Thyroid gland (tissue), 4 donors: ENCODE results near the gene TLR2. TPM values are rescaled to one million over a fixed set of nuclear protein-coding genes. Genes with fewer than 3 reads are reported as not detected.
"Not testable (repeated sequence)": the region's sequence is repeated elsewhere in the genome, so short reads cannot be mapped to it uniquely, and the experiment has no call there.

Experiments
- DNase-seq, 2 donors: peaks; one replicate each; pipeline ENCODE4 v3.0.0-alpha.2; 2019
- H3K27ac ChIP-seq, 3 donors: fragments of 200-600 bp; sonication (generic); 1 replicate in 2 of 3; 2 replicates in 1 of 3; pipeline ENCODE4 v1.5.1; 2016 to 2019; ENCODE audit warnings: mild to moderate bottlenecking in 1 of 3, moderate library complexity in 1 of 3
- H3K27me3 ChIP-seq: fragments of 200-600 bp; sonication (generic); one replicate; pipeline ENCODE4 v1.5.1; 2019
- H3K36me3 ChIP-seq, 2 donors: fragments of 200-600 bp; sonication (generic); one replicate each; pipeline ENCODE4 v1.5.1; 2016 to 2019
- H3K4me1 ChIP-seq, 2 donors: fragments of 200-600 bp; sonication (generic); one replicate each; pipeline ENCODE4 v1.5.1; 2017 to 2019
- H3K4me3 ChIP-seq, 3 donors: fragments of 200-600 bp; sonication (generic); replicated peaks in 1 of 3; 1 replicate in 2 of 3; 2 replicates in 1 of 3; pipeline ENCODE4 v1.5.1; 2016; ENCODE audit warnings: mild to moderate bottlenecking in 1 of 3
- H3K9me3 ChIP-seq: fragments of 200-600 bp; sonication (generic); one replicate; pipeline ENCODE4 v1.5.1; 2017
- CTCF ChIP-seq, 6 experiments: fragments of 200-600 bp in 3 of 6; fragments of 450-650 bp in 3 of 6; sonication (generic) in 3 of 6; IDR thresholded peaks; one replicate each; pipeline ENCODE4 v1.5.1; 2016 to 2019; ENCODE audit warnings: antibody characterized with exemption in 6 of 6, mild to moderate bottlenecking in 2 of 6, inconsistent platforms in 1 of 6, moderate library complexity in 1 of 6
- POLR2A ChIP-seq, 2 donors: fragments of 450-650 bp; IDR thresholded peaks; one replicate each; pipeline ENCODE4 v1.6.1; 2017; ENCODE audit warnings: antibody characterized with exemption in 2 of 2, mild to moderate bottlenecking in 2 of 2, moderate library complexity in 1 of 2
- WGBS, 2 donors: methylation state at CpG; one replicate each; pipeline ENCODE4 v1.1.5; 2017; 5-methylcytosine and 5-hydroxymethylcytosine counted together
- intact Hi-C: fragments of 100-400 bp; cut with DNase I; formaldehyde crosslinking; loops from one replicate; pipeline ENCODE4 v1.15.1; 2023
- total RNA-seq, 4 donors: library from RNA; depleted of rRNA; stranded (reverse); fragments of >200 nt; gene quantifications; one replicate each; pipeline ENCODE4 v1.2.3, GENCODE V29; 2016

The TLR2 gene
- total RNA-seq, 4 donors from 2014 or later: 5.5 to 9.9 (median 7.7) TPM

DNA sequence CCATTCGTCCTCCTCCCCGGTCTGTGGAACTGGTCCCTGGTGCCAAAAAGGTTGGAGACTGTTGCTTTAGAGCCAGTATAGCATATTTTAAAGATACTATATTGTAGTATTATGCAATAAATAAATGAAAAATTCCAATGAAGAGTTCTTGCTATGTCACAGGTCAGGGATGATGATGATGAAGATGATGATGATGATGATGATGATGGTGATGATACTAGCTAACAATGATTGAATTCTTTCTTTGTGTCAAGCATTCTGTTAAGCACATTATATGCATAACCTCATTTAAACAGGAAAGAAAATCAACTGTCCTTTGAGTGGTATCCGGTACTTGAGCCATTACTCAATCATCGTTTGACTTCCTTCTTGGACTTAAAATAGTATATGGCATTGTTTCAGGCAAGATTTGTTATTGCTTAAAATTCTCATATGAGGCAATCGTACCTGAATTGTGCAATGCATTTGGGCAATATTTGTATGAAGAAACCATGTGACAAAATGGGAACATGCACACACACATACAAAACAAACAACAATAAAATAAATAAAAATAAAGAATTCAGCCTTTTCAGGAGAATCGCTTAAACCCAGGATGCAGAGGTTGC lies 22.8 kb upstream of the TLR2 start:
- intact Hi-C loops: no loop called here
- DNase-seq: no peak
- H3K27ac ChIP-seq: no peak overlapping the region

DNA sequence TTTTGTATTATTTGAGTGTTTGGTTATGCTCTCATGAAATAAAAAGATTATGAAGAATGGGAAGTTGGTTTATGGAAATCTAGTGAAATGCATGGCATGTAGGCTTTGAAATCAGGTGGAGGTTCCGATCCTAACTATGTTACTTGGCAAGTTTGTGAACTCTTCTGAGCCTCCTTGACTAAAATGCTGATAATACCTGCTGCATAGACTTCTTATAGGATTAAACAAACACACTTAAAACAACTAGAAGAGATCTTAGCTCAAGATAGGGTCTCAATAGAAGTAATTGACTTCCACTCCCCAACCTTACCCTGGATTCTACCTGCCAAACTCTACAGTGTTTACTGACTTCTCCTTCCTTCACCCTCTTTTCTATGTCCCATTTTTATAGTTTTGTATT lies 22.2 kb upstream of the TLR2 start:
- Histone ChIP-seq H3K4me1 (peaks cover 0 to 4% of the 10 kb centered on the region in 2 donors), H3K27ac (no peak overlapping the region), H3K36me3 (no peaks in the 10 kb centered on the region), H3K4me3 (no peak overlapping the region), H3K27me3 (no peaks in the 10 kb centered on the region), H3K9me3 (no peaks in the 10 kb centered on the region)
- no peak for DNase-seq
- WGBS, 2 donors: 55 to 65% methylated on average over 1 of the region's 1 CpG
- TF ChIP-seq CTCF (IDR thresholded peaks at IDR 0.05): no peak
- intact Hi-C loops: no loop called here

More for the DNA sequence above, 22.8 kb upstream of the TLR2 start:
- Histone ChIP-seq H3K4me3 (no peak overlapping the region), H3K27me3 (no peaks in the 10 kb centered on the region), H3K4me1 (peaks cover 0 to 4% of the 10 kb centered on the region in 2 donors), H3K9me3 (no peaks in the 10 kb centered on the region), H3K36me3 (no peaks in the 10 kb centered on the region)
- no peak for TF ChIP-seq POLR2A (IDR thresholded peaks at IDR 0.05)
- WGBS, 2 donors: 65% methylated on average over 6 of the region's 6 CpGs

GRCh38 chr4:153663667-153664066 lies 20.4 kb upstream of the TLR2 start:
- DNase-seq: no peak
- no peak for TF ChIP-seq CTCF (IDR thresholded peaks at IDR 0.05)
- no peak for TF ChIP-seq POLR2A (IDR thresholded peaks at IDR 0.05)
- Histone ChIP-seq H3K9me3 (no peaks in the 10 kb centered on the region), H3K36me3 (no peaks in the 10 kb centered on the region), H3K4me3 (no peak overlapping the region), H3K27ac (no peak overlapping the region), H3K4me1 (peaks cover 0 to 4% of the 10 kb centered on the region in 2 donors), H3K27me3 (no peaks in the 10 kb centered on the region)
- WGBS, 2 donors: 89 to 97% methylated on average over 1 of the region's 1 CpG
- intact Hi-C loops: no loop called here

- DNase-seq, H3K4me3 ChIP-seq, H3K4me1 ChIP-seq, H3K27ac ChIP-seq, H3K9me3 ChIP-seq, intact Hi-C loops, H3K27me3 ChIP-seq, H3K36me3 ChIP-seq: not testable (repeated sequence)
- 70 to 83% methylated on average over 1 of the region's 1 CpG for WGBS, 2 donors
Observed at GRCh38 chr4:153666505-153666904, 17.6 kb upstream of the TLR2 start.

- Histone ChIP-seq H3K4me1 (no peaks in the 10 kb centered on the region), H3K27ac (no peak overlapping the region), H3K4me3 (no peak overlapping the region), H3K9me3 (no peaks in the 10 kb centered on the region), H3K27me3 (no peaks in the 10 kb centered on the region), H3K36me3 (no peaks in the 10 kb centered on the region)
- DNase-seq: no peak
- intact Hi-C loops: no loop called here
- WGBS, 2 donors: 75 to 82% methylated on average over 2 of the region's 2 CpGs
- TF ChIP-seq CTCF (IDR thresholded peaks at IDR 0.05): no peak
- no peak for TF ChIP-seq POLR2A (IDR thresholded peaks at IDR 0.05)
Observed at GRCh38 chr4:153668647-153669046, 15.4 kb upstream of the TLR2 start.

DNA sequence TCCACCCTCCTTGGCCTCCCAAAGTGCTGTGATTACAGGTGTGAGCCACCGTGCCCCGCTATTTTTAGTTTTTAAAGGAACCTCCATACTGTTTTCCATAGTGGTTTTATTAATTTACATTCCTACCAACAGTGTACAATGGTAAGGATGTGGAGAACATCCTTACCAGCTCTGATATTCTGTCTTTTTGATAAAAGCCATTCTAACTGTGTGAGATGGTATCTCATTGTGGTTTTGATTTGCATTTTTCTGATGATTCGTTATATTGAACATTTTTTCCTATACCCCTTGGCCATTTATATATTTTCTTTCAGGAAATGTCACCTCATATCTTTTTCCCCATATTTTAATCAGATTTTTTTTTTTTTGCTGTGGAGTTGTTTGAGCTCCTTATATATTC lies 14.2 kb upstream of the TLR2 start:
- H3K27me3 ChIP-seq: no peaks in the 10 kb centered on the region
- intact Hi-C loops: no loop called here
- TF ChIP-seq POLR2A (IDR thresholded peaks at IDR 0.05): no peak
- no peak for TF ChIP-seq CTCF (IDR thresholded peaks at IDR 0.05)
- DNase-seq: no peak
- no peaks in the 10 kb centered on the region for H3K4me1 ChIP-seq
- no peak overlapping the region for H3K27ac ChIP-seq
- H3K9me3 ChIP-seq: no peaks in the 10 kb centered on the region
- no peak overlapping the region for H3K4me3 ChIP-seq
- H3K36me3 ChIP-seq: no peaks in the 10 kb centered on the region
- WGBS, 2 donors: 60 to 65% methylated on average over 3 of the region's 3 CpGs
